ENCODE data around the gene RXFP1.

Gene RXFP1

GRCh38 chr4:158621729-158622128 lies 100.0 kb downstream of the RXFP1 start:
- no peak overlapping the region for H3K4me2 ChIP-seq (ENCODE audit: low read depth, low read length, poor library complexity, severe bottlenecking)
- H3K27me3 ChIP-seq (ENCODE audit: insufficient read depth, low read length, poor library complexity, severe bottlenecking) = no peaks in the 10 kb centered on the region
- H3F3A ChIP-seq (ENCODE audit: low read depth) = no peaks in the 10 kb centered on the region
- H3K79me2 ChIP-seq (ENCODE audit: insufficient read depth, low read length) = no peaks in the 10 kb centered on the region
- H2AFZ ChIP-seq (ENCODE audit: low read length) = no peak overlapping the region
- no peaks in the 10 kb centered on the region for H4K20me1 ChIP-seq (ENCODE audit: insufficient read depth, low read length, poor library complexity, severe bottlenecking)
- H3K4me1 ChIP-seq (ENCODE audit: insufficient read depth, low read length, poor library complexity, severe bottlenecking) = no peaks in the 10 kb centered on the region
- no peak overlapping the region for H3K4me3 ChIP-seq (ENCODE audit: low read length, poor library complexity, severe bottlenecking)
- H3K9me3 ChIP-seq (ENCODE audit: insufficient read depth, low read depth, low read length) = no peaks in the 10 kb centered on the region
- H3K9me2 ChIP-seq (replicated peaks; ENCODE audit: low read depth, low read length) = no peaks in the 10 kb centered on the region
- no peaks in the 10 kb centered on the region for H3K36me3 ChIP-seq (ENCODE audit: insufficient read depth, low read length)
- TF ChIP-seq CTCF (conservative IDR thresholded peaks at IDR 0.05; ENCODE audit: low read length) (no peak), EZH2phosphoT487 (IDR thresholded peaks at IDR 0.05; ENCODE audit: borderline replicate concordance) (no peak)
- no peak overlapping the region for H3K9ac ChIP-seq (ENCODE audit: low read depth, low read length, poor library complexity, severe bottlenecking)

GRCh38 chr4:158622251-158622650 lies 100.6 kb downstream of the RXFP1 start:
- H2AFZ ChIP-seq (ENCODE audit: low read length) = no peak overlapping the region
- TF ChIP-seq EZH2phosphoT487 (IDR thresholded peaks at IDR 0.05; ENCODE audit: borderline replicate concordance) (no peak), CTCF (conservative IDR thresholded peaks at IDR 0.05; ENCODE audit: low read length) (no peak)
- no peaks in the 10 kb centered on the region for H4K20me1 ChIP-seq (ENCODE audit: insufficient read depth, low read length, poor library complexity, severe bottlenecking)

GRCh38 chr4:158624889-158625478 lies 103.3 kb downstream of the RXFP1 start:
- peak; percentile 85 for TF ChIP-seq CTCF (conservative IDR thresholded peaks at IDR 0.05; ENCODE audit: low read length)
- TF ChIP-seq EZH2phosphoT487 (IDR thresholded peaks at IDR 0.05; ENCODE audit: borderline replicate concordance) = no peak
- no peaks in the 10 kb centered on the region for H3K9me2 ChIP-seq (replicated peaks; ENCODE audit: low read depth, low read length)
- no peaks in the 10 kb centered on the region for H3F3A ChIP-seq (ENCODE audit: low read depth)
- no peaks in the 10 kb centered on the region for H3K79me2 ChIP-seq (ENCODE audit: insufficient read depth, low read length)
- H3K4me3 ChIP-seq (ENCODE audit: low read length, poor library complexity, severe bottlenecking) = no peak overlapping the region
- H3K27me3 ChIP-seq (ENCODE audit: insufficient read depth, low read length, poor library complexity, severe bottlenecking) = no peaks in the 10 kb centered on the region
- no peak overlapping the region for H3K9ac ChIP-seq (ENCODE audit: low read depth, low read length, poor library complexity, severe bottlenecking)
- H2AFZ ChIP-seq (ENCODE audit: low read length) = 0 out of 2 replicates have a peak overlapping the region, but pooled peaks have one; percentile 46
- no peaks in the 10 kb centered on the region for H3K36me3 ChIP-seq (ENCODE audit: insufficient read depth, low read length)
- H3K9me3 ChIP-seq (ENCODE audit: insufficient read depth, low read depth, low read length) = no peaks in the 10 kb centered on the region
- no peaks in the 10 kb centered on the region for H3K4me1 ChIP-seq (ENCODE audit: insufficient read depth, low read length, poor library complexity, severe bottlenecking)
- no peaks in the 10 kb centered on the region for H4K20me1 ChIP-seq (ENCODE audit: insufficient read depth, low read length, poor library complexity, severe bottlenecking)
- no peak overlapping the region for H3K4me2 ChIP-seq (ENCODE audit: low read depth, low read length, poor library complexity, severe bottlenecking)

More at GRCh38 chr4:158622251-158622650, 100.6 kb downstream of the RXFP1 start:
- no peaks in the 10 kb centered on the region for H3K79me2 ChIP-seq (ENCODE audit: insufficient read depth, low read length)
- no peak overlapping the region for H3K4me2 ChIP-seq (ENCODE audit: low read depth, low read length, poor library complexity, severe bottlenecking)
- no peaks in the 10 kb centered on the region for H3K9me3 ChIP-seq (ENCODE audit: insufficient read depth, low read depth, low read length)
- H3F3A ChIP-seq (ENCODE audit: low read depth) = no peaks in the 10 kb centered on the region
- no peak overlapping the region for H3K4me3 ChIP-seq (ENCODE audit: low read length, poor library complexity, severe bottlenecking)
- no peaks in the 10 kb centered on the region for H3K4me1 ChIP-seq (ENCODE audit: insufficient read depth, low read length, poor library complexity, severe bottlenecking)
- H3K9me2 ChIP-seq (replicated peaks; ENCODE audit: low read depth, low read length) = no peaks in the 10 kb centered on the region
- no peaks in the 10 kb centered on the region for H3K27me3 ChIP-seq (ENCODE audit: insufficient read depth, low read length, poor library complexity, severe bottlenecking)
- H3K36me3 ChIP-seq (ENCODE audit: insufficient read depth, low read length) = no peaks in the 10 kb centered on the region
- H3K9ac ChIP-seq (ENCODE audit: low read depth, low read length, poor library complexity, severe bottlenecking) = no peak overlapping the region

Measured in Loucy (cell line).